ENCODE data around the gene NUTF2. TPM values are rescaled to one million over a fixed set of nuclear protein-coding genes. Genes with fewer than 3 reads are reported as not detected.

NUTF2 gene
- total RNA-seq, 1 donor: 155 TPM

GRCh38 chr16:67872631-67873434 lies 26.1 kb downstream of the NUTF2 start, which contains the start of gene EDC4:
Gene EDC4, plus strand, starts transcription at chr16:67873052. Its CDS starts 210 bp downstream, at chr16:67873262.
- TF ChIP-seq CTCF (IDR thresholded peaks at IDR 0.05; ENCODE audit: insufficient read depth, low read length): no peak
- DNase-seq (ENCODE audit: low read depth): peak; percentile 74
- H3K4me3 ChIP-seq (ENCODE audit: low read depth, low read length): peak within 1 kb of the TSS; percentile 89

- peak; percentile 18 for DNase-seq (ENCODE audit: low read depth)
- no peak for TF ChIP-seq CTCF (IDR thresholded peaks at IDR 0.05; ENCODE audit: insufficient read depth, low read length)
- H3K4me3 ChIP-seq (ENCODE audit: low read depth, low read length): peak overlapping the region; percentile 89
These were observed 27.0 kb downstream of the NUTF2 start for GRCh38 chr16:67873435-67874370.

- TF ChIP-seq CTCF (IDR thresholded peaks at IDR 0.05; ENCODE audit: insufficient read depth, low read length): no peak
- no peak for DNase-seq (ENCODE audit: low read depth)
- H3K4me3 ChIP-seq (ENCODE audit: low read depth, low read length): peak overlapping the region; percentile 89
These were observed 27.6 kb downstream of the NUTF2 start for GRCh38 chr16:67874372-67874771.

- no peak for TF ChIP-seq CTCF (IDR thresholded peaks at IDR 0.05; ENCODE audit: insufficient read depth, low read length)
- no peak overlapping the region for H3K4me3 ChIP-seq (ENCODE audit: low read depth, low read length)
- DNase-seq (ENCODE audit: low read depth): no peak
These were observed 30.3 kb downstream of the NUTF2 start for GRCh38 chr16:67877064-67877463.

- DNase-seq (ENCODE audit: low read depth): no peak
- no peak for TF ChIP-seq CTCF (IDR thresholded peaks at IDR 0.05; ENCODE audit: insufficient read depth, low read length)
- H3K4me3 ChIP-seq (ENCODE audit: low read depth, low read length): no peak overlapping the region
These were observed 31.5 kb downstream of the NUTF2 start for GRCh38 chr16:67878232-67878631.

- no peak overlapping the region for H3K4me3 ChIP-seq (ENCODE audit: low read depth, low read length)
- DNase-seq (ENCODE audit: low read depth): no peak
- TF ChIP-seq CTCF (IDR thresholded peaks at IDR 0.05; ENCODE audit: insufficient read depth, low read length): no peak
These were observed 32.1 kb downstream of the NUTF2 start for GRCh38 chr16:67878846-67879245.

Measured in fibroblast of the aortic adventitia (primary cell).